ENCODE results near the gene TMEM179. TPM values are rescaled to one million over a fixed set of nuclear protein-coding genes. Genes with fewer than 3 reads are reported as not detected.

Gene TMEM179
- total RNA-seq, 1 experiment from 2014 or later, result not detected

- H3K4me1 ChIP-seq (ENCODE audit: insufficient read depth, low read length), result no peaks in the 10 kb centered on the region
- intact Hi-C loops (cut with micrococcal nuclease), result no loop called here
- TF ChIP-seq EZH2phosphoT487 (IDR thresholded peaks at IDR 0.05; ENCODE audit: borderline replicate concordance, low read length), result no peak
- TF ChIP-seq EZH2 (IDR thresholded peaks at IDR 0.05; ENCODE audit: low read length, unreplicated experiment), result no peak
- TF ChIP-seq CTCF (conservative IDR thresholded peaks at IDR 0.05; ENCODE audit: low read depth, low read length), result no peak
- no peaks in the 10 kb centered on the region for H4K20me1 ChIP-seq (ENCODE audit: low read length)
- no peak overlapping the region for H3K4me3 ChIP-seq (ENCODE audit: low read length)
- no peak overlapping the region for H3K9ac ChIP-seq (ENCODE audit: low read length)
- H3K4me2 ChIP-seq (ENCODE audit: low read length), result no peak overlapping the region
- H3K79me2 ChIP-seq (ENCODE audit: low read length), result no peaks in the 10 kb centered on the region
- ATAC-seq, result no peak
- ChIA-PET POLR2A (ENCODE audit: unreplicated experiment) (no interaction called here), CTCF (no interaction called here)
- BruUV-seq (replicated peaks), result no TSS peak
- no peaks in the 10 kb centered on the region for H3K9me3 ChIP-seq (ENCODE audit: low read length)
- H2AFZ ChIP-seq (ENCODE audit: low read length), result no peak overlapping the region
- no peaks in the 10 kb centered on the region for H3K9me2 ChIP-seq (replicated peaks; ENCODE audit: low read length)
- H3K27ac ChIP-seq (ENCODE audit: low read length), result no peak overlapping the region
- no peak for DNase-seq
- peaks cover 23% of the 10 kb centered on the region for H3K27me3 ChIP-seq (ENCODE audit: low read length)
- no peaks in the 10 kb centered on the region for H3K36me3 ChIP-seq (ENCODE audit: low read depth, low read length)
- no peaks in the 10 kb centered on the region for H3F3A ChIP-seq (ENCODE audit: low read length, unreplicated experiment)
These were observed 5.1 kb downstream of the TMEM179 start for GRCh38 chr14:104599446-104599845.

GRCh38 chr14:104598910-104599273 is 5.7 kb downstream of the TMEM179 start:
- ChIA-PET CTCF (no interaction called here), POLR2A (ENCODE audit: unreplicated experiment) (no interaction called here)
- Histone ChIP-seq H3K27me3 (ENCODE audit: low read length) (peaks cover 17% of the 10 kb centered on the region), H3K4me1 (ENCODE audit: insufficient read depth, low read length) (no peaks in the 10 kb centered on the region), H3F3A (ENCODE audit: low read length, unreplicated experiment) (no peaks in the 10 kb centered on the region), H3K9me2 (replicated peaks; ENCODE audit: low read length) (no peaks in the 10 kb centered on the region), H3K4me2 (ENCODE audit: low read length) (no peak overlapping the region), H3K27ac (ENCODE audit: low read length) (no peak overlapping the region), H2AFZ (ENCODE audit: low read length) (no peak overlapping the region), H3K4me3 (ENCODE audit: low read length) (no peak overlapping the region), H3K9ac (ENCODE audit: low read length) (no peak overlapping the region), H3K79me2 (ENCODE audit: low read length) (no peaks in the 10 kb centered on the region), H3K9me3 (ENCODE audit: low read length) (no peaks in the 10 kb centered on the region), H3K36me3 (ENCODE audit: low read depth, low read length) (no peaks in the 10 kb centered on the region), H4K20me1 (ENCODE audit: low read length) (no peaks in the 10 kb centered on the region)
- TF ChIP-seq EZH2phosphoT487 (IDR thresholded peaks at IDR 0.05; ENCODE audit: borderline replicate concordance, low read length) (no peak), EZH2 (IDR thresholded peaks at IDR 0.05; ENCODE audit: low read length, unreplicated experiment) (no peak), CTCF (conservative IDR thresholded peaks at IDR 0.05; ENCODE audit: low read depth, low read length) (no peak)
- ATAC-seq (no peak), DNase-seq (no peak)
- no TSS peak for BruUV-seq (replicated peaks)
- intact Hi-C loops (cut with micrococcal nuclease), result no loop called here

- no peak for ATAC-seq
- no TSS peak for BruUV-seq (replicated peaks)
- no peaks in the 10 kb centered on the region for H3K9me2 ChIP-seq (replicated peaks; ENCODE audit: low read length)
- DNase-seq, result no peak
- H3K4me1 ChIP-seq (ENCODE audit: insufficient read depth, low read length), result no peaks in the 10 kb centered on the region
- no peak overlapping the region for H2AFZ ChIP-seq (ENCODE audit: low read length)
- ChIA-PET CTCF (no interaction called here), POLR2A (ENCODE audit: unreplicated experiment) (no interaction called here)
- peaks cover 14% of the 10 kb centered on the region; the same call in 1 of the 2 replicates for H3K27me3 ChIP-seq (ENCODE audit: low read length)
- TF ChIP-seq CTCF (conservative IDR thresholded peaks at IDR 0.05; ENCODE audit: low read depth, low read length) (no peak), EZH2phosphoT487 (IDR thresholded peaks at IDR 0.05; ENCODE audit: borderline replicate concordance, low read length) (no peak), EZH2 (IDR thresholded peaks at IDR 0.05; ENCODE audit: low read length, unreplicated experiment) (no peak)
- no peaks in the 10 kb centered on the region for H3K79me2 ChIP-seq (ENCODE audit: low read length)
- H3K4me2 ChIP-seq (ENCODE audit: low read length), result no peak overlapping the region
- no peaks in the 10 kb centered on the region for H3K36me3 ChIP-seq (ENCODE audit: low read depth, low read length)
- H3K4me3 ChIP-seq (ENCODE audit: low read length), result no peak overlapping the region
- intact Hi-C loops (cut with micrococcal nuclease), result no loop called here
- no peaks in the 10 kb centered on the region for H3K9me3 ChIP-seq (ENCODE audit: low read length)
- H3K27ac ChIP-seq (ENCODE audit: low read length), result no peak overlapping the region
- H3F3A ChIP-seq (ENCODE audit: low read length, unreplicated experiment), result no peaks in the 10 kb centered on the region
- no peaks in the 10 kb centered on the region for H4K20me1 ChIP-seq (ENCODE audit: low read length)
- H3K9ac ChIP-seq (ENCODE audit: low read length), result no peak overlapping the region
These were observed 6.3 kb downstream of the TMEM179 start for GRCh38 chr14:104598039-104598909.
